ENCODE data around the gene TAS1R1.

- TF ChIP-seq CTCF (IDR thresholded peaks at IDR 0.05; ENCODE audit: poor library complexity): no peak
- TF ChIP-seq EZH2 (IDR thresholded peaks at IDR 0.05; ENCODE audit: borderline replicate concordance): no peak
Observed at GRCh38 chr1:6619045-6619444, 63.9 kb downstream of the TAS1R1 start.
